NCI-H82 (cell line): ENCODE results near the gene RALA.
A peak's percentile ranks its signal among the peaks of the same experiment; 100 is the strongest.

ENCODE experiments used
- DNase-seq: peaks from one replicate; lab custom pipeline; 2025; lab: John Stamatoyannopoulos, UW

Gene RALA

GRCh38 chr7:39613577-39613976 is 9.8 kb upstream of the RALA start:
- no peak for DNase-seq

- no peak for DNase-seq
These were observed 9.1 kb upstream of the RALA start for GRCh38 chr7:39614299-39614698.

- no peak for DNase-seq
These were observed 7.9 kb upstream of the RALA start for GRCh38 chr7:39615350-39615975.

GRCh38 chr7:39616138-39616537 is 7.2 kb upstream of the RALA start:
- DNase-seq = no peak

- no peak for DNase-seq
These were observed 6.4 kb upstream of the RALA start for GRCh38 chr7:39617005-39617404.

- DNase-seq = no peak
These were observed 4.5 kb upstream of the RALA start for GRCh38 chr7:39618868-39619267.

- no peak for DNase-seq
These were observed 2.9 kb upstream of the RALA start for GRCh38 chr7:39620486-39620885.

- DNase-seq = no peak
These were observed 2.1 kb upstream of the RALA start for GRCh38 chr7:39621261-39621660.

- DNase-seq = peak; percentile 16
These were observed 1.5 kb upstream of the RALA start for GRCh38 chr7:39621784-39622411.

- DNase-seq = no peak
These were observed 763 bp upstream of the RALA start for GRCh38 chr7:39622609-39623008.

GRCh38 chr7:39623732-39624441 is 515 bp downstream of the RALA start:
- peak; percentile 44 for DNase-seq

GRCh38 chr7:39624442-39624807 is 1.1 kb downstream of the RALA start:
- peak; percentile 52 for DNase-seq

GRCh38 chr7:39624935-39625694 is 1.7 kb downstream of the RALA start:
- no peak for DNase-seq

- no peak for DNase-seq
These were observed 8.4 kb downstream of the RALA start for GRCh38 chr7:39631736-39632308.

GRCh38 chr7:39633563-39634477 is 10.4 kb downstream of the RALA start:
- peak; percentile 8 for DNase-seq

GRCh38 chr7:39634478-39634805 is 11.1 kb downstream of the RALA start:
- no peak for DNase-seq

- no peak for DNase-seq
These were observed 14.0 kb downstream of the RALA start for GRCh38 chr7:39637400-39637799.

- peak; percentile 54 for DNase-seq
These were observed 14.7 kb downstream of the RALA start for GRCh38 chr7:39637963-39638485.

- DNase-seq = no peak
These were observed 19.5 kb downstream of the RALA start for GRCh38 chr7:39642896-39643295.

GRCh38 chr7:39644170-39644569 is 20.8 kb downstream of the RALA start:
- no peak for DNase-seq
